Measurements from ENCODE around the gene SYT6.

GRCh38 chr1:114094363-114094634 is 59.4 kb downstream of the SYT6 start:
- TF ChIP-seq POLR2AphosphoS5 (IDR thresholded peaks at IDR 0.05) (no peak), CTCF (IDR thresholded peaks at IDR 0.05) (no peak), POLR2A (IDR thresholded peaks at IDR 0.05) (no peak)
